Type B pancreatic cell (in vitro differentiated cells): ENCODE measurements around the gene ALDH4A1. TPM values are rescaled to one million over a fixed set of nuclear protein-coding genes. Genes with fewer than 3 reads are reported as not detected.

Source experiments
- DNase-seq: peaks from one replicate; pipeline ENCODE4 v3.0.0; 2021; ENCODE audit warnings: mixed read lengths; ENCODE audit not compliant: unreplicated experiment; ENCODE audit errors: extremely low spot score
- H3K27ac Mint-ChIP-seq: 2 replicates; pipeline ENCODE4 v1.8.0; 2021; ENCODE audit warnings: mild to moderate bottlenecking, mixed read lengths
- H3K27me3 Mint-ChIP-seq: 2 replicates; pipeline ENCODE4 v1.8.0; 2021; ENCODE audit warnings: mixed read lengths
- H3K36me3 Mint-ChIP-seq: 2 replicates; pipeline ENCODE4 v1.8.0; 2021; ENCODE audit warnings: mixed read lengths
- H3K4me1 Mint-ChIP-seq: one replicate; pipeline ENCODE4 v1.8.0; 2021; ENCODE audit warnings: mixed read lengths; ENCODE audit not compliant: unreplicated experiment
- H3K4me3 Mint-ChIP-seq: 2 replicates; pipeline ENCODE4 v1.8.0; 2021; ENCODE audit warnings: mild to moderate bottlenecking, mixed read lengths
- H3K9me3 Mint-ChIP-seq: 2 replicates; pipeline ENCODE4 v1.8.0; 2021; ENCODE audit warnings: mixed read lengths
- CTCF ChIP-seq: fragments of 200-600 bp; sonication (generic); conservative IDR thresholded peaks from 2 replicates; pipeline ENCODE4 v1.5.0; 2021; ENCODE audit warnings: antibody characterized with exemption, mild to moderate bottlenecking
- total RNA-seq: library from RNA; stranded (reverse); gene quantifications from 2 replicates; pipeline ENCODE4 v1.2.1, GENCODE V29; 2021; ENCODE audit warnings: low replicate concordance

ALDH4A1 gene
- total RNA-seq, 1 donor from 2014 or later: 26.7 TPM

GRCh38 chr1:18875107-18875795 is 27.1 kb downstream of the ALDH4A1 start:
- H3K36me3 Mint-ChIP-seq: no peaks in the 10 kb centered on the region
- no peak overlapping the region for H3K4me3 Mint-ChIP-seq
- no peaks in the 10 kb centered on the region for H3K27me3 Mint-ChIP-seq
- H3K4me1 Mint-ChIP-seq: no peaks in the 10 kb centered on the region
- peak; percentile 92 for TF ChIP-seq CTCF
- H3K9me3 Mint-ChIP-seq: no peaks in the 10 kb centered on the region
- DNase-seq: peak; percentile 87
- no peak overlapping the region for H3K27ac Mint-ChIP-seq

- H3K4me3 Mint-ChIP-seq: no peak overlapping the region
- H3K27me3 Mint-ChIP-seq: no peaks in the 10 kb centered on the region
- no peaks in the 10 kb centered on the region for H3K36me3 Mint-ChIP-seq
- no peaks in the 10 kb centered on the region for H3K4me1 Mint-ChIP-seq
- H3K27ac Mint-ChIP-seq: no peak overlapping the region
- no peak for TF ChIP-seq CTCF
- no peaks in the 10 kb centered on the region for H3K9me3 Mint-ChIP-seq
- no peak for DNase-seq
Measured at GRCh38 chr1:18874600-18874999, 27.8 kb downstream of the ALDH4A1 start.

GRCh38 chr1:18874036-18874435 is 28.3 kb downstream of the ALDH4A1 start:
- DNase-seq: no peak
- Mint-ChIP-seq H3K4me1 (no peaks in the 10 kb centered on the region), H3K27me3 (no peaks in the 10 kb centered on the region), H3K4me3 (no peak overlapping the region), H3K27ac (no peak overlapping the region), H3K9me3 (no peaks in the 10 kb centered on the region), H3K36me3 (no peaks in the 10 kb centered on the region)
- no peak for TF ChIP-seq CTCF

GRCh38 chr1:18872071-18872611 is 30.2 kb downstream of the ALDH4A1 start:
- no peaks in the 10 kb centered on the region for H3K27me3 Mint-ChIP-seq
- H3K27ac Mint-ChIP-seq: no peak overlapping the region
- no peak for DNase-seq
- no peaks in the 10 kb centered on the region for H3K36me3 Mint-ChIP-seq
- no peak for TF ChIP-seq CTCF
- no peak overlapping the region for H3K4me3 Mint-ChIP-seq
- no peaks in the 10 kb centered on the region for H3K4me1 Mint-ChIP-seq
- no peaks in the 10 kb centered on the region for H3K9me3 Mint-ChIP-seq

GRCh38 chr1:18871401-18872070 is 30.8 kb downstream of the ALDH4A1 start:
- TF ChIP-seq CTCF: no peak
- no peak overlapping the region for H3K27ac Mint-ChIP-seq
- H3K27me3 Mint-ChIP-seq: peaks cover 4% of the 10 kb centered on the region
- H3K4me1 Mint-ChIP-seq: no peaks in the 10 kb centered on the region
- no peak for DNase-seq
- H3K36me3 Mint-ChIP-seq: no peaks in the 10 kb centered on the region
- H3K4me3 Mint-ChIP-seq: no peak overlapping the region
- H3K9me3 Mint-ChIP-seq: no peaks in the 10 kb centered on the region
